ENCODE results near the gene GCAT.
"Not testable (repeated sequence)": the region's sequence is repeated elsewhere in the genome, so short reads cannot be mapped to it uniquely, and the experiment has no call there.

GCAT gene

DNA sequence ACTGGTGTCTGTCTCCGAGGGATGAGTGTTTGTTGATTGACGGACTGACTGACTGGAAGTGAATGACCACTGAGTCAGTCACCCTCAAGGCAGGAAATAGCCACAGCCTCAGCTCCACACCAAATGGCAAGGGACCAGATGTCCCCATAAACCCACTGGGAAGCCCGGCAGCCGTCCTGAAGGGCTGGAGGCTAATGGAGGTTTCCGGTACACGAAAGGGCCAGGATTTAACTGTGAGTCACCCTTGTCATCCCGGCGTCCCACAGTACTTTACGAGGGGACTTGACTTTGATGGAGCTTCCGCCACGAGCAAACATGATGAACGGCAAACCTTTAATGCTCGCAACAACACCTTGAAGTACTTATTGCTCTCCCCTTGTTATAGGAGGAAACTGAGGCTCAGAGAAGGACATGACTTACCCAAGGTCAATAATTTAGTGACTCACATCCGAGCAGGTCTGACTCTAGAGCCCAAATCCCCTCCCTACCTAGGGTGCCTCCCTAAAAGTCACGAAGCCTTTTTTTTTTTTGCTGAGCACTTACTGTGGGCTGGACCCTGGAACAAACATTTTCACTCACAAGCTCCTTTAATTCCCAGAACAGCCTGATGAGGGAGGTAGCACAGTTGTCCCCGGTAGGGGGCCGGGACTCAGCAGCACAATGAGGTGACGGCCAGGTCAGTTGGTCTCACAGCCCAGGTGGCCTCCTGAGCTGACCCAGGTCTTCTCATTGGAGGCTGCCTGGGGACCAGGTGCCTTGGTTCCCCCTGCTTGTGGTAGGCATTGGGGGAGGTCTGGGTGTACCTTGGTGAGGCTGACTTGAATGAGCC lies 25.2 kb upstream of the GCAT start:
- DNase-seq, result no peak

DNA sequence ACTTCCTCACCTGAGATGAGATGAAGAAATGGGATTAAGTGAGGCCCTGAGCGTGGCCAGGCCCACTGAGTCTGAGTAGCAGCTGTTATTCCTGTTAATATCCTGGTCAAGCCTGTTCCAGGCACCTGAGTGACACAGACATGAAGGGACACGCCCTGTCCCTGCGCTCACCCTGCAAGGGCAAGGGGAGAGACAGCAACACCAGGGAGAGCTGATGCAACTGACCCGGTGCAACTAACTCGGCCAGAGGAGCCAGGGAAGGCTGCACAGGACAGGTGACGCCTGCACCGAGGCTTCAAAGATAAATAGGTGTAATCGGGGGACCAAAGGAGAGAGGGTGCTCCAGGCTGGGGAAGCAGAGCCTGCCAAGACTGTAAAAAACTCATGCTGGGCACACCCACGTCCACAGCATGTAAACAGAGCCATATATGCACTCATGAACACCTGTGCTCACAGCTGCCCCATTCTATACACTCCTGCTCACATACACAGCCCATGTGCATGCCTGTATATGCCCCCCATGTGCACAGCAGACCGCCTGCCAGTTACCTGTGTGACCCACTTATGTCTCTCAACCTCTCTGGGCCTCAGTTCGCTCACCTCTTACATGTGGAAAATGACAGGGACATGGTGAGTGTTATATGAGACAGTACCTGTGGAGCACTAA lies 22.8 kb upstream of the GCAT start:
- DNase-seq, result no peak

DNA sequence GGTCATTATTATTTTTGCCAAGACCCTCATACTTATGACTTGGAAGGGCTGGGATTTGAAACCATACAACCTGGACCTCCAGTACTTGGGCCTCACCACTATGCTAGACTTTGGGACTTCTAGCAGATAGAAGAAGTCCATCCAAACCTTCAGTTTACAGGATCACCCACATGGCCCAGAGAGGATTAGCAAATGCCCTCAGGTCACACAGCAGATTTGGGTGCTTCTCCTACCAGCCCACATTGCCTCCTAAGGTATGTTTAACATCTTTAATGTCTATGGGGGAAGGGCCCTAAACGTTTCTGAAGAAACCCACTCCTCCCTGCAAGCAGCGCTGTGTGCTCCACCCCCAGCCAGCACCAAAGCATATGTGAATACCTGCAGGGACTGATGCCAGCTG lies 17.5 kb upstream of the GCAT start:
- no peak for DNase-seq

DNA sequence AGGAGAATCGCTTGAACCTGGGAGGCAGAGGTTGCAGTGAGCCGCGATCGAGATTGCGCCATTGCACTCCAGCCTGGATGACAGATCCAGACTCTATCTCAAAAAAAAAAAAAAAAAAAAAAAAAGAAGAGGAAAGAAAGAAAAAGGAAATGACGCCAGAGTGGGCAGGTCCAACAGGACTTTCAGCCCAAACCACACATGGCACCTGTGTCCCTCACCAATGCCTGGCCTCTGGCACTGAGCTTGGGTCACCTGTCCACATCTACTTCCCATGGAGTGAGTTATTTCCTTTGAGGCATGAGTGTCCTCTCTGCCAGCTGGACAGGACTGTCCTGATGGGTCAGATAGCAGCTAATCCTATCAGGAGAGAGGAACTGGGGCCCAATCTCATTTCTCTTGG lies 15.2 kb upstream of the GCAT start:
- DNase-seq, result no peak

DNA sequence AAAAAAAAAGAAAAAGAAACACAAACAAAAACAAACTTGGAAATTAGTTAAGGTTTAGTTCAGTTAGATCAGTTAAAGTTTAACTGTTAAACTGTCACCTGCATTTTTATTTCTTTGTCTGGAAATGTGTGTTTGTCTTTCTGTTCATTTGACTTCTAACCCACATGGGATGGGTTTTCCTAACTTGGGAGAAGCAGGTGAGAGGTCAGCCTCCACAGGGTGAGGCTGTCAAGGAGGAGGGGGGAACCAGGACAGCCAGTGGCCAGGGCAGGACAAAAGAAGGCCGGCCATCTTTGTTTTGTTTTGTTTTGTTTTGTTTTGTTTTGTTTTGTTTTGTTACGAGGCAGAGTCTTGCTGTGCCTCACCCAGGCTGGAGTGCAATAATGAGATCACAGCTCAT lies 13.4 kb upstream of the GCAT start:
- DNase-seq, result no peak

DNA sequence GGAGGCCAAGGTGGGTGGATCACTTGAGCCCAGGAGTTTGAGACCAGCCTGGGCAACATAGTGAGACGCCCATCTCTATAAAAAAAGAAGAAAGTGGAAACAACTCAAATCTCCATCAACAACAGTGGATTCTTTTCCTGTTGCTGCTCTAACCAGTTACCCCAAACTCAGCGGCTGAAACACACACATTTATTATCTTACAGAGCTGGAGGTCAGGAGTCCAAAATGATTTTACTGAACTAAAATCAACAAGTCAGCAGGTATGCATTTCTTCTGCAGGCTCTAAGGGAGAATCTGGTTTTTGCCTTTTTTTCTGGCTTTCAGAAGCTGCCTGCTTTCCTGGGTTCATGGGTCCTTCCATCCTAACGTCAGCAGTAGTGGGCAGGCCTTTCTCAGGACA lies 11.7 kb upstream of the GCAT start:
- DNase-seq, result no peak

DNA sequence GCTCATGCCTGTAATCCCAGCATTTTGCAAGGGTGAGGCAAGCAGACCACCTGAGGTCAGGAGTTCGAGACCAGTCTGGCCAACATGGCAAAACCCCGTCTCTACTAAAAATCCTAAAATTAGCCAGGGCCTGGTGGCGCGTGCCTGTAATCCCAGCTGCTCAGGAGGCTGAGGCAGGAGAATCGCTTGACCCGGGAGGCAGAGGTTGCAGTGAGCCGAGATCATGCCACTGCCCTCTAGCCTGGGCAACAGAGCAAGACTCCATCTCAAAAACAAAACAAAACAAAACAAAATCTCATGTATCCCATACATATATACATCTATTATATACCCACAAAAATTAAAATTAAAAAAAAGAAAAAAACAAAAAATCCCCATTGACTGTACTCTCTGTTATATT lies 10.5 kb upstream of the GCAT start:
- not testable (repeated sequence) for DNase-seq

DNA sequence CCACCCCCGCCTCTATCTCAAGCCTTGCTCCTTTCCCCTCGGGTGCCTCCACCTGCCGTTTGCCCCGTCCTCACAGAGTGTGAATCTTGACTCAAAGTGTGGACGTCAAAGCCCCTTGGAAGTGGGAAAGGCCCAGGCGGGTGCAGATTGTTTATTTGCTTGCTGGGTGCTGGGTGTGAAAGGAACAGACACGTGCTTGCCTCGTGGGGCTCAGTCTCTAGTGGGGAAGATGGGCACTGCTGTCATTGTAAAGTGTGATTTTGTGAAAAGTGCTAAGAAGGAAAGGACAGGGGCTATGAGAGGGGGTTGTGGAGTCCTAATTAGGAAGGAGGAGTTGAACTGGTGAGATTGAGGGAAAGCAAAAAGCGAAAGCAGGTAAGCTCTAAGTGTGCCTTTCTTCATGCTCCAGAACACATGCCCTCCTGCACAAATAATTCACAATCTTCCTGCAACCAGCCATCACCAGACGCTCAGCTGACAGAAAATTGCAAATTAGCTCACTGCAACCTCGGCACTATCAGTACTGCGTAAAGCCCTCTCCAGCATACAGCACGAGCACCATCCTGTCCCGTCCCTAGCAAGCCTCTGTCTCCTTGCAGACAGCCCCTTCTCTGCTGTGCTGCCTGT lies 9.7 kb upstream of the GCAT start:
- no peak for DNase-seq

DNA sequence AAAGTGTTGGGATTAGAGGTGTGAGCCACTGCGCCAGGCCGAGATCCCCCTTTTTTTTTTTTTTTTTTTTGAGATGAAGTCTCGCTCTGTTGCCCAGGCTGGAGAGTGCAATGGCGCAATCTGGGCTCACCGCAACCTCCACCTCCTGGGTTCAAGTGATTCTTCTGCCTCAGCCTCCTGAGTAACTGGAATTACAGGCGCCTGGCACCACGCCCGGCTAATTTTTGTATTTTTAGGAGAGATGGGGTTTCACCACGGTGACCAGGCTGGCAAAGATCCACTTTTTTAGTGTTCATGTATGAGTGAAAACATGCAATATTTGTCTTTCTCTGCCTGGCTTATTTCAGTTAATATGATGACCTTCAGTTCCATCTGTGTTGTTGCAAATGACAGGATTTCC lies 7.8 kb upstream of the GCAT start:
- not testable (repeated sequence) for DNase-seq

DNA sequence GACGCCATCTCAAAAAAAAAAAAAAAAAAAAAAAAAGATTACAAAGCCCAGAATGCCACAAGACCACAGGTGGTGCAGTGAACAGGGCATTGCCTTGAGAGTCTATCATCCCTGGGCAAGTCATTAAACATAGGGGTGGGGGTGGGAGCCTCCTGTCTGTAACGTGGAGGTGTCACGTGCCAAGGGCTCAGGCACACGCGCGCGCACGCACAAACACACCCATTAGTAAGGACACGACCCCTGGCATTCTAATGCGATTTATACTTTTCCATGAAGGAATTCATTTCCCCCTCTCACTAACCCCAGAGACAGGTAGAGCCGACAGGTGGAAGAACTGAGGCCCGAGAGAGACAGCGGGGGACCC lies 5.8 kb upstream of the GCAT start:
- DNase-seq, result peak; percentile 43

DNA sequence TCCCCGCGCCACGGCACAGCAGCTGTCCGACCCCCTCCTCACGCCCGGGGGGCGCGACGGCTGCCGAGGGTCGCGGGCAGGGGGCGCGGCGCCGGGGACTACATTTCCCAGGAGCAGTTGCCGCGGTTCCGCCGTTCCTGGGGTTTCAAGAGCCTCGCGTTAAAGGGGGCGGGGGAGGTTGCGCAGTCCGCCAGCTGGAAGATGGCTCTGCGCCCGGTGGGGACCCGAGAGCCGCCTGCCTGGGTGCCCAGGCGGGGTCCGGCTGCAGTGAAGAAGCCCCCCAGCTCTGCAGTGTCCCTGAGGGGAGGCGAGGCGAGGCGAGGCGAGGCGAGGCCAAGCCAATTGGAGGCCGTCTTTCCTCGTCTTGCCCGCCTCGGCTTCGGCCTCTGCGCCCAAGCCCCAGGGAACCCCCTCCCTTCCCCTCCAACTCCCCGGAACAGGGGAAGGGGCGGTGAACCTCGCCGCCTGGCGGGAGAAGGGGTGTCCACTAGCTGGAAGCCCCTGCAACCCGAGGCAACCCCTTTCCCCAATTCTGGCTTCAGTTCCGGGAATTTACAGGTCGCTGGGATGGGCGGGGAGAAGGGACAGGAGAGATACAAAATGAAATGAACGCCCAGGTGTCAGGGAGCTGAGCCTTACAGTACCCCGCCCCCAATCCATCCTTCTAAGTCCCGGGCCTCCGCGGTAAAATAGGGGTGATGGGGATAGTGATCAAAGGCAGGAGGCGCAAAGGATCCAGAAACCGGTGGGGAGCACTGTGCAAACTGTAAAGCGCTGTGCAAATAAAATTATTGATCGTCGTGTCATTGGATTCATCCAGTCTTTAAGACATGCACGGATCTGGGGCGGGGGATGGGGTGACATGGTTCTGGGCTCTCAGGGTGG lies 5.2 kb upstream of the GCAT start:
- peak; percentile 73 for DNase-seq

DNA sequence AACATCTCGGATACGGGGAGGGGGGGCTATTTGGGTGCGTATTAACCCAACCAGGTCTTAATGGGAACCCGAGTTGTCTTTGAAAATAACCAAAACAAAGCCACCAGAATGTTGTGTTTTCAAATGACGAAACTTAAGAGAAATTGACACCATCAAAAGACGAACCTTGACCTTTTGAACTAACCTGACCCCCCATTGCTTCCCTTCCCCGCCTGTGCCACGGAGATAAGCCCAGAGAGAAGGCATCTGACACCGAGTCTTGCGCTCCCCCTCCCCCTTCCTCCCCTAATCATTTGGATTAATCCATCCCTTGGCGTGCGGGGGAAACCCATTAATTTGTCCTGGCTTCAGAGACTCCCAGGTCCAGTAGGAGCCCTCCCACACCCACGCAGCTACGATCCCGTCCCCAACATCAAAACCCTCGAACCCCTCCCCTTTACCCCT lies 4.5 kb upstream of the GCAT start:
- peak; percentile 93 for DNase-seq

DNA sequence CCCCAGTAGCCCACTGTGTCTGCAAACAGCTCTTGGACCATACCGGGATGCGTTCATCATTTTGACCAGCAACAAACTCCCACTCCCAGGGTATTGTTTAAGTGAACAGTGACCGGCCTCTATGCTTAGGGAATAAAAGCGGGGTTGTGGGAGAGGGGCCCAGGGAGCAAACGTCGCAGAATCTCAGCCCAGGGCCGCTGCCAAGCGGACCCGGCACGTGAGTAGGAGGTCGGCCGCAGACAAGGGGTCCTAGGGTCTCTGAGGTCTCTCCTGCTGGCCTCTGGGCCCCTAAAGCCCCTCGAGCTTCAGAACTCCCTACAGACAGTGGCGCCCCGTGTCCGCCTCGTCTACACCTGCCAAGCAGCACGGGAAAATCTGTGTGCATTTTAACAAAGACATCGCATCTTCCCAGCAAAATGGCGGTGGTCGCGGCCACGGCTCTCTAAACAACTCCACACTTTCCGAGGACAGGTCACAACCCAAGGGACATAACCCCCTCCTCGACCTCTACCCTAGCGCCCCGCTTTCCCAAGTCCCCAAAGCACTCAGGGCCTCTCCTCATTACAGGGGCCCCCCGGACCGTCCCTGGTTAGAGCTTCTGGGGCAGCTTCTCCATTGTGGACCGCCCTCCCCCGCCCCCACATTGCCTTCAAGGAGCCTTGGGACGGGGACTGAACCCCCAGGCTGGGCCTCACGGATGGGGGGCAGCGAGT lies 3.9 kb upstream of the GCAT start:
- DNase-seq, result no peak

DNA sequence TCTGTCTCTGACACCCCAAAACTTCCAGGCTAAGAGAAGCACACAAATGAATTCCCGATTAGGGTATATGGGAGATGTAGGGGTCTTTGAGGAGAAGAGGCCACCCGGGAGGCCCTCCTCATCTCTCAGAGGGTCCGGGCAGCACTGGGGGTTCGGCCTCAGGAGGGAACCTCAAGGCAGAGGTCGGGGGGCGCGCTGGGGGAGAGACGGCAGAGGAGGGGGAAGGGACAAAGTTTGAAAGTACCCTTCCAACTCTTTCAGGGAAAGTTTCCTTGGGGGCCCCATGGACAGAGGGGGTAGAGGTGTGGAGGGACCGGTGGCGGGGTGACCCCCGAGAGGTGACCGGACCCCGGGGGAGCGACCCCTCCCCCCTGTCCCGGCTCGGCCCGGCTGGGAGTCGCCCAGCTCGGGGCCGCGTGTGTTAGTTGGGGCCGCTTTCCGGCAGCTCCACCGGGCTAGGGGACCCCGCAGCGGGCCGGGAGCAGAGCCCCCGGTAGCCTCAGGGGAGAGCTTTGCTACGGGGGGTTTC lies 3.3 kb upstream of the GCAT start:
- DNase-seq, result peak; percentile 24

DNA sequence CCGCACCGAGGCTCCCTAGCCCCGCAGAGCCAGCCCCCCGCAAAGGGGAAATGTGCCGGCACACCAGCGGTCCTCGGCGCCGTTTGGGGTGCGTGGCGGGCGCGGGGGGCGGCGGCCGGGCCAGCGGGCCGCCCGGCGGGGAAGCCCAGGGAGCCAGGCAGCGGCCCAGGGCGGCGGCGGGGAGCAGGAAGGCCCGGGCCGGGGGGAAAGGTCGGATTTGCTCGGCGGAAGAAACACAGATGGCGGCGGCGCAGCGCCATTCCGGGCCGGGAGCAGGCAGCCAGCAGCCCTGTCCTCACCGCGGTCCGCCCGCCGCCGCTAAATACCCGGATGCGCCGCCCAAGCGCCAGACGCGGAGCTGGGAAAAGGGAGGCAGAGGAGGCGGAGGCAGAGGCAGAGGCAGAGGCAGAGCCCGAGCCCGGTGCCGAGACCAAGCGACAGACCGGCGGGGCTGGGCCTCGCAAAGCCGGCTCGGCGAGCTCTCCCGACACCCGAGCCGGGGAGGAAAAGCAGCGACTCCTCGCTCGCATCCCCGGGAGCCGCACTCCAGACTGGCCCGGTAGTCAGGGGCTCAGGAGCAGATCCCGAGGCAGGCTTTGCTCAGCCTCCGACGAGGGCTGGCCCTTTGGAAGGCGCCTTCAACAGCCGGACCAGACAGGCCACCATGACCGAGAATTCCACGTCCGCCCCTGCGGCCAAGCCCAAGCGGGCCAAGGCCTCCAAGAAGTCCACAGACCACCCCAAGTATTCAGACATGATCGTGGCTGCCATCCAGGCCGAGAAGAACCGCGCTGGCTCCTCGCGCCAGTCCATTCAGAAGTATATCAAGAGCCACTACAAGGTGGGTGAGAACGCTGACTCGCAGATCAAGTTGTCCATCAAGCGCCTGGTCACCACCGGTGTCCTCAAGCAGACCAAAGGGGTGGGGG lies 2.6 kb upstream of the GCAT start:
- peak; percentile 79 for DNase-seq

DNA sequence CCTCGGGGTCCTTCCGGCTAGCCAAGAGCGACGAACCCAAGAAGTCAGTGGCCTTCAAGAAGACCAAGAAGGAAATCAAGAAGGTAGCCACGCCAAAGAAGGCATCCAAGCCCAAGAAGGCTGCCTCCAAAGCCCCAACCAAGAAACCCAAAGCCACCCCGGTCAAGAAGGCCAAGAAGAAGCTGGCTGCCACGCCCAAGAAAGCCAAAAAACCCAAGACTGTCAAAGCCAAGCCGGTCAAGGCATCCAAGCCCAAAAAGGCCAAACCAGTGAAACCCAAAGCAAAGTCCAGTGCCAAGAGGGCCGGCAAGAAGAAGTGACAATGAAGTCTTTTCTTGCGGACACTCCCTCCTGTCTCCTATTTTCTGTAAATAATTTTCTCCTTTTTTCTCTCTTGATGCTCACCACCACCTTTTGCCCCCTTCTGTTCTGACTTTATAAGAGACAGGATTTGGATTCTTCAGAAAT lies 1.9 kb upstream of the GCAT start:
- peak; percentile 19 for DNase-seq

DNA sequence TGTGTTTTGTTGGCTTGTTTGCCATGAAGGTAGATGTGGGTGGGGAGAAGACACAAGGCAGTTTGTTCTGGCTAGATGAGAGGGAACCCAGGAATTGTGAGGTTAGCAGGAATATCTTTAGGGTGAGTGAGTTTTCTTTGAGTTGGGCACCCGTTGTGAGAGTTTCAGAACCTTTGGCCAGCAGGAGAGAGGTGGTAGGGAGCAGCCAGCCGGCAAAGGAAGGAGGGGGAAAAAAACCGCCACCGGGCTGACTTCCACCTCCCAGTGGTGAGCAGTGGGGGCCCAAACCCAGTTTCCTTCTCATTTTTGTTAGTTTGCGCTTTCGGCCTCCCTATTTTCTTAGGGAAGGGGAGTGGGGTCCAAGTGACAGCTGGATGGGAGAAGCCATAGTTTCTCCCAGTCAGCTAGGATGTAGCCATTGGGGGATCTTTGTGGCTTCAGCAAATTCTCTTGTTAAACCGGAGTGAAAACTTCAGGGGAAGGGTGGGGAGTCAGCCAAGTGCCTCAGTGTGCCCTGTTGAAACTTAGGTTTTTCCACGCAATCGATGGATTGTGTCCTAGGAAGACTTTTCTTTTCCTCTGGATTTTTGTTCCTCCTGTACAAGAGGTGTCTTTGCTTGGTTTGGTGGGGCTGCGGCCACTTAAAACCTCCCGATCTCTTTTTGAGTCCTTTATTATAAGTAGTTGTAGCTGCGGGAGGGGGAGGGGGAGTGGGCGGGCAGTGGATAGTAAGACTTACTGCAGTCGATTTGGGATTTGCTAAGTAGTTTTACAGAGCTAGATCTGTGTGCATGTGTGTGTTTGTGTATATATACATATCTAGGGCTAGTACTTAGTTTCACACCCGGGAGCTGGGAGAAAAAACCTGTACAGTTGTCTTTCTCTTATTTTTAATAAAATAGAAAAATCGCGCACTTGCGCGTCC lies 1.1 kb upstream of the GCAT start:
- peak; percentile 62 for DNase-seq

DNA sequence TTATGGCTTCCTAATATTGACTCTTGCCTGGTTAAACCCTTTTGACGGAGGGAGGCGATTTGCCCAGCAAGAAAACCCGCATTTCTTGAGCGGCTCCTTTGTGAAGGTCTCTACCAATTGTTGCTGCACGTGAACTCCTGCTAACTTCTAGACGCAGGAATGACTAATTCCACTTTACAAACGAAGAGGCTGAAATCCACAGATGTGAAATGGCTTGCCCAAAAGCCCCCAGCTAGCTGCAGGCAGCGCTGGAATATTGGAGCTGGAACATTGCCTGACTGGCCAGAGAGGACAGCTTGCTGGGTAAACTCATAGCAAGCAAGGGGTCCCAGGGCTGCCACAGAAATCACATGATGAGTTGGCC lies 542 bp downstream of the GCAT start:
- DNase-seq, result peak; percentile 50

DNA sequence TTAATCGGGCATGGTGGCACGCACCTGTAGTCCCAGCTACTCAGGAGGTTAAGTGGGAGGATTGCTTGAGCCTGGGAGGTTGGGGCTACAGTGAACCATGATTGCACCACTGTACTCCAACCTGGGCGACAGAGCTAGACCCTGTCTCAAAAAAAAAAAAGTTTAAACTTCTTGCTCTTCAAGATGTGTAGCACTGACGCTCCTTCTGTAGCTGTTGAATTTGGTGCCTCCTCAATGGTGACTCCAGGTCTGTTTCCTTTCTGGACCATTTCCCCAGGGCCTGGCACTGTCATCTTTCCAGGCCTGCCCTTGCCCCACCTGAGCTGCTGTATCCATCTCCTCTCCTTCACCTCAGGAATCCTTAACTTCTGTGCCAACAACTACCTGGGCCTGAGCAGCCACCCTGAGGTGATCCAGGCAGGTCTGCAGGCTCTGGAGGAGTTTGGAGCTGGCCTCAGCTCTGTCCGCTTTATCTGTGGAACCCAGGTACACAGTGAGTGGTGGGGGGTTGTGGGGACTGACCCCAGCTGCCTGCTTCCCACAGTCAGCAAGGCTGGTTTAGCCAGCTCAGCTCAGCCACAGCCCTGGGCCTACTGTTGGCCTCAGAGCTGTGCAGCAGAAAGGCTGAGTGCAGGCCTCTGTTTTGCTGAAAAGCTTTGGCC lies 2.1 kb downstream of the GCAT start:
- no peak for DNase-seq

Measured in hematopoietic multipotent progenitor cell treated with erythropoietin and hydrocortisone succinate and interleukin-3 and kit ligand, for 6 days (in vitro differentiated cells).